AG08396 (cell line): ENCODE measurements around the gene FAM107B.
"Not testable (repeated sequence)": the region's sequence is repeated elsewhere in the genome, so short reads cannot be mapped to it uniquely, and the experiment has no call there.

Experiments used
- DNase-seq: peaks from one replicate; pipeline ENCODE4 v3.0.0; 2012; ENCODE audit warnings: low spot score, mixed read lengths

Gene FAM107B

DNA sequence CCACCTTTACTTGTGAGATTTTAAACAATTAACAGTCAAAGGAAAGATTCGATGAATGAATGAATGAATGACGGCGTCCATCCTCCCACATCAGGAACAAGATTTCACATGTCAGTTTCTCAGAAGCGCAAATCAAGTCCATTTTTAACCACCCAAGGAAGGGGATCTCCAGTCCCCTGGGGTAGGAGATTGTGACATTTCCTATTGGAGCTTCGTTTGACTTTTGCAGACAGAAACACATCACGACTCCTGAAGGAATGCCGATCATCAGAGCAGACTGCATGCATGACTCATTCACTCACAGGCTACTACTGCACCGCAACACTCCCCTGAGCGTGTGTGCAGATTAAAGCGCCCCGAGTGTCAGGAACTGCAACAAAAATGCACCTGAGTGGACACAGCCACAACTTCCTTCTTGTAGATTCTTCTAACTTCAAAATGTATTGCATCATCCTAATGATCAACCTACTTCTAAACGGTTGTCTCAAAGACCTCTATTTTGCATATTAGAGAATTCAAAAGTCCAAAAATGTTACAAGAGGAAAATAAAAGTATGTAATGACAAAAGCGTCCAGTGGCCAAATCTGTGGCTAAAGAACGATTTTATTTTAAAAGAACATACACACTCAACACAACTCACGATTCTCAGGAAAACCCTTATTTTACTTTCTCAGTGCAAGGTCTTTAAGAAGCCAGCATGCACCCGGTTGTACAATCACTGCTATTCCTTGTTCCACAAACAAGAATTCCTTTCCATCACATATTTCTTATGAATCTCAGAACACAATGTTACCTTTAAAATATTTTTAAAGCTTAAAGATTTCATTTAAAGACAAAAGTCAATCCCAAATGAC is 172.6 kb downstream of the FAM107B start:
- DNase-seq, result peak; percentile 74

DNA sequence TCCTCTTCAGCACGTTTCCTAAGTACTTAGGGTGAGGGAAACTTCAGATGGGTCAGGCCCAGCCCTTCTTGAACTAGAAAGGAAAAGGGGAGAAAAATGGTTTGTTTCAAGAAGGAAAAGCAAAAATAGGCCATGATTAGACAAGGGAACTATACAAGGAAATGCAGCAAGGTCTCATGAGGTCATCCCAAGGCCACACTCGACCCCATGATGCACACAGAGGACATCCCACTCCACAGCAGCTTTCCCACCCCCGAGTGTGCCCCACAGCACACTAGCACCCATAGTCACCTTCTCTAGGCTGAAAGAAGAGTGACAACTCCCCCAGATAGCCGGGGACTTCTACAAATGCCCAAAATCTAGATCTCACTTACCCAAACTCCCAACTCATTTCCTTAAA is 173.4 kb downstream of the FAM107B start:
- no peak for DNase-seq

DNA sequence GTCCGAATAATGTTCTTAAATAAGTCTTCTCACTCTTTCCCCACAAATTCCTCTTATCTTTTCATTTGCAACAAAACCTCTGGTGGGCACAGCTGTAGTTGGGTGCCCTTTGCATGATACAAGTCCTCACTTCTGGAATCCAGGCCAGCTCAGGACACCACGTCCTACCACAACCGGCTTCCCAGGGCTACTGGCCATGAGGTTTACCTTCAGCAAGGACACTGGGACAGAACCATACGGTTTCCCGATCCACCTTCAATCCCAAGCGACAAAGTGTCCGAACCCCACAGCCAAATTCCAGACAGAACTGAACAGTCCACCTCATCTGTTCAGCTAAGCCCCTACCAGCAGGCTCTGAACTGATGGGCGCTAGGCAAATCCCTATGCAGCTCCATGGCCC is 174.6 kb downstream of the FAM107B start:
- no peak for DNase-seq

DNA sequence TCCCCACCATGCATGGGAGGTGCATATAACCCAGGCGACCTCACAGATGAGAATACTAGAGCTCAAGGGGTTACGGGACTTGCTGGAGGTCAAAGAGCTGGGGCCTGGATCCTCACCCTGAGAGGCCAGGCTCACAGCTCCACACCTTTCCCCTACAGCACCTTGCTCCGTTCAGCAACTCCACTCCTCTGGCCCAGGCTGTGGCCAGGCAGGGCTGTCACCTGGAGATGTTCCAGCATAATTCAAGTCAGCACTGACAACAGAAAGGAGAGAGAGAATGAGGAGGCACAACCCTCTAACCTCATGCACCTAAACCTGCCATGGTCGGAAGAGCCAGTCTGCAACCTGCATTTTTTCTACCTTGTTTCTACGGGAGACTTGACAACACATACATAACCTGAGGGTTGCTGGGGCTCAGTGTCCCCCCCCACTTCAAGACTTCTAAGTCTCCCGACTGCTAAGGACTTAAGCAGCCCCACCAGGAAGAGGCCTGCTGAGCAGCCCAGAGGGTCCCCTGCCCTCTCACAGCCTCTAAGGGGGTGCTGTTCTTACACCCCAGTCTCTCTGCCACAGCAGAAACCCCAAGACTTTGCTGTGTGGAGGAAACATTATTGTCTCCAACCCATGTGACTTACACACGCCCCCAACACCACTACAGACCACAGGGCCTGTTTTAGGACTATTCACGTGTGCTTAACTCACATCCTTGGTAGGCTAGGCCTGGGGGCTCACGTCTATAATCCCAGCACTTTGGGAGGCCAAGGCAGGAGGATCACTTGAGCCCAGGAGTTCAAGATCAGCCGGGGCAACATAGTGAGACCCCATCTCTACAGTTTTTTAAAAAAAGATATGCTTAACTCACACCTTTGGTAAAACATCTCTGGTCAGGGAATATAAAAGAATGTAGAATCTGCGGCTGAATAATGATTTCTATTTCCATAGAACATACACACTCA is 175.6 kb downstream of the FAM107B start:
- no peak for DNase-seq

DNA sequence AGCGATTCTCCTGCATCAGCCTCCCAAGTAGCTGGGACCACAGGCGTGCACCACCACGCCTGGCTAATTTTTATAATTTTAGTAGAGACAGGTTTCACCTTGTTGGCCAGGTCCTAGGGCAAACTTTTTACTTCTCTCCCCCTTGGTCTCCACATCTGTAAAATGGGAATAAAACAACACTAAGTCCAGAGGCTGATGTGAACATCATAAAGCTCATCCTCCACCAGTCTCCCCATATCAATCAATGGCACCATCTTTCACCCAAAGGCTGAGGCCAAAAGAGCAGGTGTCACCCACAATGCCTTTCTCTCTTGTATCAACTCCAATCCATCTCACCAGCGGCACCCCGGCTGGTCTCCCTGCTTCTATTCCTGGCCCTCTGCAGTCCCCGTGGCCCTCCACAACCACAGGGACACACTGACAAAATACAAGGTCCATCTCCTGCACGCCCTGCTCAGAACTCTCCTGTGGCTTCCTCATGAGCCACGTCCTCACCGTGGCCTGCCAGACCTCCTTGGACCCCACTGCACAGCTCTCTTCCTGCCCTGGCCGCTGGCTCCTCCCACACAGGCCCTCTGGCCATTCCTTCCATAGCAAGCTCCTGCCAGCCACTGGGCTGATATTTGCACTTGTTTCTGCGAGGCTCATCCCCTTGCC is 179.0 kb downstream of the FAM107B start:
- no peak for DNase-seq

DNA sequence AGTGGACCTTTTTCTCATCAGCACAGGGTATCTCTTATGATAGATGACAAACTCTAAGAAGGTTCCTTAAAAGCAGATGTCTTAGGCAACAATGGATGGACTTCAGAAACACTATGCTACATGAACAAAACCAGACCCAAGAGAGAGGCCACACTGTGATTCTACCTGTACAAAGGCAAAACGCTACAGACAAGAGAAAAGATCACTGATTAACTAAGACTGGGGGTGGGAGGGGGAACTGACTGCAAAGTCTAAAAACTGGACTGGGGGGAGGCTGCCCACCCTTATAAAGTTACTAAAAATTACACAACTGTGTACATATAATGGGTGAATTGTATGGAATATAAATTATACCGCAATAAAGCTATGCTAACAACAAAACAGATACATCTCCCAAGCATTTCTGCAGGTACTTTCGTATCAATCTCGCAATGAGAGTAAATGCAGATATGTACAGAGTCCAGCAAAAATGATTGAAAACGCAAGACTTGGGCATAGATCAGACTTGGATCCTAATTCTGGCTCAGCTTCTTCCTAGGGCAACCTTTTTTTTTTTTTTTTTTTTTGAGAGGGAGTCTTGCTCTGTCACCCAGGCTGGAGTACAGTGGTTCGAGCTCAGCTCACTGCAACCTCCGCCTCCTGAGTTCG is 179.7 kb downstream of the FAM107B start:
- no peak for DNase-seq

DNA sequence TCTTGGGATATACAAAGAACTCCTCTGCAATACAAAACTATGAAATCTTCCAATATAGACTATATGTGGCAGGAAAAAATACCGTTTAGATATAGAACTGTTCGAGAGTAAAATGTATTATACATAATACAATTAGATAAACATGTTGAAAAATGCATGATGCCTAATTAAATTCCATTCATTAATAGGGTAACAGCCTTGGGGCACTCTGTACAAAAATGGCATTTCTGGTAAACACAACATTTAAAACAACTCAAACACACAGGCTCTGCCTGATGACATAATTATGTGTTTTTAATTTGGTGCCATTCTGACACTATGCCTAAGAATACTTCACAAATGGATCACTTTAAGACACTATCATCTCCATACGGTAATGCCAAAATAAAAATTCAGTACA is 180.9 kb downstream of the FAM107B start:
- no peak for DNase-seq

DNA sequence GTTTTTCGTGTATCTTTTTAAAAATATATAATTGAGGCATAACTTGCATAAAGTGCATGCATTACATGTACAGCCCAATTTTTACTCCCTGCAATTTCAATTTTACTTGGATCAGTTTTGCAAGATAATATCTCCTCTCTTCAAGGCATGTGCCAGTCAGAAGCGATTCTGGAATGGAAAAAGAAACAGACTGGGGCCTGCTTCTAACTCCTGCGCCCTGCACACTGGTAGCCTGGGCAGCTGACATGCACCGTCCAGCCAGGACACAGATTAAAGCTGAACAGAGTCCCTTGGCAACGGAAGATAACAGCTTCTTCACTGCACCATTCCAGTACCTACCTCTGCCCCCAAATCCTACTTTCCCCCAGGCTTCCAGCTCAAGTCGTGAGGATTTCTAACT is 182.1 kb downstream of the FAM107B start:
- no peak for DNase-seq

DNA sequence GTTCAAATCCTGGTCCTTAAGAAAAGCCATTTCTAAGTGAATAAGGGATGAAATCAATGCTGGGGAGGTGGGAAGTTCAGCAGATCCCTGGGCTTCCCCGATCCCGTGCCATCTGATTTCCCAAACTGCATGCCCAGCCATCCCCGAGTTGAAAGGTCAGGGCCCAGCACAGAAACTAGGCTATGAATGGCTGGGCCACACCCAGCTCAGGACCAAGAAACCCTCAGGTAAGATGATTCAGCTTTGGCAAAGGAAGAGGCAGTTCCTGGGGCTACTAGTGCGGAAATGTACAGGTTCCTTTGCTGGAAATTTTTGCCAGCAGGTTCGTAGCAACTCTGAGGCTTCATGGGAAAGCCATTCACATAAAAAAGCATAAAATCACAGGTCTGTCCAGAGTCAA is 182.7 kb downstream of the FAM107B start:
- no peak for DNase-seq

DNA sequence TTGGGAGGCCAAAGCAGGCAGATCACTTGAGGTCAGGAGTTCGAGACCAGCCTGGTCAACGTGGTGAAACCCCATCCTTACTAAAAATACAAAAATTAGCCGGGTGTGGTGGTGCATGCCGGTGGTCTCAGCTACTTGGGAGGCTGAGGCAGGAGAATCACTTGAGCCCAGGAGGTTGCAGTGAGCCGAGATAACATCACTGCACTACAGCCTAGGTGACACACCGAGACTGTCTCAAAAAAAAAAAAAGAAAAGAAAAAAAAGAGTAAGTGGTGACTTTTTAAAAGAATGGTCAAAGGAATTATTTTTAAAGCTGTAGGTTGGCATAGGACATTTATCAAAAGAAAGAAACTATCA is 185.8 kb downstream of the FAM107B start:
- DNase-seq, result not testable (repeated sequence)

DNA sequence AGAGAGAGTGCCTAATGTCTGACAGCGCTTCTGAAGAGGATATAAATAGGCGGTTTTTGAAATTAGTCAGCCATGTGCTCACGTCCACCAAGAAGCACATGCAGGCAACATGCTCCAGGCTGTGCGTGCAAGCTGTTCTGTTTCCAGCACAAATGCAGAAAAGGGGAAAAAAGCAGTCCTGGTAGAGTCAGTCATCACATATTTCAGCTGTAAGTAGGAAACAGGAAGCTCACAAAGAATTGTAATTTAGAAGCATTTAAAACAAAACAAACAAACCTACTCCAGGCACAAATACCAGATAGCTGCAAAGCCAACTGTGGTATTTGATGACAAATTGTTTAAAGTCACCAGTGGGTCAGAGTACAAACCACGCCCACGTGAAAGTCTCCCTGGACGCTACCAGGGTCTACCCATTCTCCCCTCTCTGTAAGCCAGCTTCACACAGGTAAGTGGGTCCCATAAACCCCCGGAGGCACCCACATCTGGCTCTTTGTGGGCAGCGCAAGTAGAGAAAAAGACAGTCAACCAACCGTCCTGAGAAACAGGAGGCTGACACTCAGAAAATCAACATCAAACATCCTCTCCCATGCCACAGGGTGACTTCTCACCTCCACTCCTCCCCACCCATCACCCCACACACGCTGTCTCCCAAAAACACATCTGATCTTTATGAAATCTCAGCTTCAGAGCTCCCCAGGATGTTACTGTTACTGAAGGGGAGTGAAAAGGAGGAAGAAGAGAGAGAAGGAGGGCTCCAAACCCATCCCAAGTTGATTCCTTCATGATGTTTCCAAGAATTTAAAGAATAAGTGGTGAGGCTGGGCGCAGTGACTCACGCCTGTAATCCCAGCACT is 186.4 kb downstream of the FAM107B start:
- peak; percentile 85 for DNase-seq

DNA sequence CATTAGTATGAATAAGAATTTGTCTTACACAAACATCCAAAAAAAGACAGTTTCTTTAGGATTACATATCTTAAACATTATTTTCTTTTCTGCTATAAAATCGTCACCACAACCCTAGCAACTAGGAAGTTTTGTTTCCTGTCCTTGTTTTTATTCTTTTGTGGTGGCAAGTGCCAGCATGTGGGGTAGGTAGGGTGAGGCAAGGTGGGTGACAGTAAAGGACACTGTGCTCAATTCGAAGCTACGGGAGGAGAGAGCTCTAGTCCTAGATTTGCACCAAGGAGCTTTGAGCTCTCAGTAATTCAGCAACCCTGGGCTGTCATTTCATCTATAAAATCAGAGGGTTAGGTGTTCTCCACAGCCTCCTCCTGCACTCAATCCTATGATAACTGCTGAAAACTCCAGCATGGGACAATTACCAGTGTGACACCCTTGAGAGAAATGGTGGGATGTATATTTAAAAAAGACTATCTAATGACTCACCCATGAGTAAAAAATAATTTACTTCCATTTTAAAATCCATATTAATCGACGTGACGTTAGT is 187.1 kb downstream of the FAM107B start:
- no peak for DNase-seq

DNA sequence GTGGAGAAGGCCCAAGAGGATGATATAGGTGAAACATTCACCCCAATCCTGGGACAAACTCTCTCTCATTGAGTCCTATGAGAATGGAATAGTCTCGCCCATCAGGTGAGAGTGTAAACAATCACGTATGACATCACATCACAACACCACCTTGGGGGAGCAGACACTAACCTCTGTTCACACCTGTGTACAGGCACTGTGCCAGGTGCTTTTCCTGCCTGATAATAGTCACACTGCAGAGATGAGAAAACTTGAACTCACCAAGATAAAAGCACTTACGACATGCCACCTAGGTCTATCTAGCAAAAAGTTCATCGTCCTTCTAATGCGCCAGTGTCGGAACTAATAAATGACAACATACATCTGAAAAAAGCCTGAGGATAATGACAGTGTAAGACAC is 187.8 kb downstream of the FAM107B start:
- no peak for DNase-seq

DNA sequence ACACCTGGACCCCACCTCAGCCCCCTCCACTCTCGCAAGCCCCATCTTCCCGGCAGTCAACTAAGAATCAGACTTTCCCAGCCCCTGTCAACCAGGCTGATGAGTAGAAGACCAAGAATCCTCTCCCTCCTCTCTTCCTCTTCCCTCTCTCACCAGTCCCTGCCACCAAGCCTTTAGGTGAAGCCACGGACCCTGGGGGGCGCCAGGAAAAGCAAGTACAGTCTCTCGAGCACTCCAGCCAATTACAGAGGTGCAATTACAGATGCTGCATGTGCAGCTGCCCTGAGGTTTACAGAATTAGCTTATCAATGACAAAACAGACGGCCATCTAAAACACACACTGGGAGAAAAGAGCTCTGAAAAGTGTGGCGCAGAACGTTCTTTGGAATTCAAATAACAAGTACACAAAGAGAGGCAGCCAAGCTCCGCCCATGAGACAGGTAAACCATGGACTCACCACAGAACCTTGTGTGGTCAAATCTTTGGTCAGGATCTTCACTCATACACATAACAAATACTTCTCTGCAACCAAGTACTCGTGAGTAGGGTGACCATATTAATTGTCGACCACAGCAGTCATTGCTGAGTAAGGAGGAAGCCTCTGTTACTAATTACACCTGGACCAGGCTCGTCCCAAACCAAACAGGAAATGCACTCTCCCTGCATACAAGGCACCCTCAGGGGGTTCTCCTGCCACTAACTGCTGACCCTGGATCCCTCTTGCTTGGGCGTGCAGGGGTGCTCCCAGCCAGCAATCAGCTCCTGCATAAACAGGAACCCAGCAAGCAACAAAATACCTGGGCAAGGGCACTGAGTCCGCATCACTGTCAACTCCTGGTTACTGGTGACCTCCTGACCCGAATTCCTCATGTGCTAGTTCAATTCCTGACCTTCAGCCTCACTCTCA is 189.2 kb downstream of the FAM107B start:
- no peak for DNase-seq

DNA sequence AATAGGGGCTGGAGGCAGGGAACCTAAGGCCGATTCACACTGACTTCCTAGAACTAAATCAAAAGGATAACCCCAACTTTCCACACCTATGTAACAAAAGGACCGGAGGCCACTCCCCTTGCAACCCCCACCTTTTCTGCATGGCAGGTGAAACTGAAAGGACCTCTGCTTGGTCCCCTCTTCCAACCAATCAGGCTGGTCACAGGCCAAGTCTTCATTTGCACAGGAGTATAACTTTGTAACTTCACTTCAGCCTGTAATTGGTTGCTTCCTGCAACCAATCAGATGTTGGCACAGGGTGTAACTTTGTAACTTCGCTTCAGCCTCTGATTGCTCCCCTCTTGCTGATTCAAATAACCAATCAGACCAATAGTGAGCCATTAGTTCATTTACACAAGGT is 190.0 kb downstream of the FAM107B start:
- DNase-seq, result no peak

DNA sequence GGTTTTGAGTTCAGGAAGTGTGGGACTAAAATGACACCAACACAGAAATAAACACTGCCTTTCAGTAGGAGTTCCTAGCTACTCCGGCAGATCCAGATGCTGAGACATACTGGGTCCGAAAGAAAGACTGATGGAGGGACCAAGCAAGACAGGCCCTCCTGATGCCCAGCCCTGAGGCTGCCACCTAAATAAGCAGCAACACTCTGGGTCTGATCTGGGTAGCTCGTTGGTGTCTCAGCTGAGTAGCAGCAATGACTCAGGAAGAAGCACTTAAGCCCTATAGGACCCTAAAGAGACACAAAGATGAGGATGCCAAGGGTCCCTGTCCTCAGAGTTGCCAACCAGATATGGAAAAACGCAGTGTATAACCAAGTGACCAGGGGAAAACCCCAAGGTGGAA is 190.7 kb downstream of the FAM107B start:
- no peak for DNase-seq

DNA sequence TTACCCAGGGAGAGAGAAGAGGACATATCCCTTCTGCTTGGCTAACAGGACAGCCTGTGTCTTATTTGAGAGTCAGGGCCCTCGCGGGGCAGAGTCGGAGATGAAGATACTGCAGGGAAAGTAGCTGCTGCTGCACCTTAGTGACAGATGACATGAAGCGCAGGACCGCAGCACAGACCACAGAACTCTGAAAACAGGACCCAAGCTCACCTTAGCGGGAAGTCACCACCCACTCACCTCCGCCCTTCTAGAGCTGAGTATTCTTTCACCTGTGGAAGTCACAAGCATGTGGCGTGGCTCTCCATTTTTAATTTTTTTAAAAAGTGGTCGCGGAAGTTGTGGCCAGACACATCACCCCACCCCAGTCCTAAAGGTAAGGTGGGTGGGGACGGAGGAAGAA is 191.4 kb downstream of the FAM107B start:
- no peak for DNase-seq

DNA sequence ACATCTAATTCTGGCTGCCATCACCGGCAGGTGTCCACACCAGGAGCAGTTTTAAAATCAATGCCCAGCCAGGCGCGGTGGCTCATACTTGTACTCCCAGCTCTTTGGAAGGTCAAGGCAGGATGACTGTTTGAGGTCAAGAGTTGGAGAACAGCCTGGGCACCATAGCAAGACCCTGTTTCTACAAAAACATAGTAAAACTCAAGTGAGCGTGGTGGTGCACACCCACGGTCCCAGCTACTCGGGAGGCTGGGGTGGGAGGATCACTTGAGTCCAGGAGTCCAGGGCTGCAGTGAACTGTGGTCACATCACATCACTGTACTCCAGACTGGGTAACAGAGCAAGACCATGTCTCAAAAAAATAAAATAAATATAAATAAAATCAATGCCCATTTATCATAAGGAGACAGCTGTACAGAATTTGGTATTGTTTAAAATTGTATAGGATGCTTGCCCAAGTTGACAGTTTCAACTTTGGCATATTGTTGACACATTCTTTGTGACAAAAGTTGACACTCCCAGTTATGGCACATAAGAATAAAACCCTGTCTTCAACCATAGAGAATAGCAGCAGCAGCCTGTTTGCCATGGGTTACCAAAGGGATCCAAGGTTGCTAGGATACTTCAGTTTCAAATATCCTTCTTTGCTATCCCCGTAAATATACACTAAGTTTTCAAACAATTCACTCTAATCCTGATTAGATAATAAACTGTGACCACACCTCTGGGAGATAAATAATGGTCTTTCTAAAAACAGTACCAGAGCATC is 193.0 kb downstream of the FAM107B start:
- no peak for DNase-seq
